Activated CD4-positive, alpha-beta T cell treated with anti-CD3 and anti-CD28 coated beads for 36 hours (primary cell): ENCODE data around the gene ADARB2. TPM values are rescaled to one million over a fixed set of nuclear protein-coding genes. Genes with fewer than 3 reads are reported as not detected.

ENCODE experiments used
- ATAC-seq: fragments of 200-7000 bp; cut with Tn5 transposase; one replicate; pipeline ENCODE4 v1.10.0; 2021; ENCODE audit warnings: mild to moderate bottlenecking, moderate library complexity
- CTCF ChIA-PET: fragments of 350-600 bp; sonication (Branson Sonifier 250); formaldehyde crosslinking; loops from one replicate; lab custom pipeline; 2021; ENCODE audit warnings: antibody characterized with exemption; lab: Charles Lee
- POLR2A ChIA-PET: fragments of 350-600 bp; sonication (Branson Sonifier 250); formaldehyde crosslinking; loops from one replicate; lab custom pipeline; 2021; ENCODE audit warnings: antibody characterized with exemption, inconsistent platforms; lab: Charles Lee
- DNase-seq: peaks from one replicate; pipeline ENCODE4 v3.0.0-alpha.2; 2020
- H3K27ac Mint-ChIP-seq: one replicate; pipeline ENCODE4 v1.8.0; 2021; ENCODE audit warnings: mixed read lengths
- H3K27me3 Mint-ChIP-seq: one replicate; pipeline ENCODE4 v1.8.0; 2021; ENCODE audit warnings: mixed read lengths
- H3K36me3 Mint-ChIP-seq: one replicate; pipeline ENCODE4 v1.8.0; 2021; ENCODE audit warnings: low read depth, mixed read lengths
- H3K4me1 Mint-ChIP-seq: one replicate; pipeline ENCODE4 v1.8.0; 2021; ENCODE audit warnings: mixed read lengths
- H3K4me3 Mint-ChIP-seq: one replicate; pipeline ENCODE4 v1.8.0; 2021; ENCODE audit warnings: mild to moderate bottlenecking, moderate library complexity, mixed read lengths
- H3K9me3 Mint-ChIP-seq: one replicate; pipeline ENCODE4 v1.8.0; 2021; ENCODE audit warnings: low read depth, mixed read lengths
- intact Hi-C, 2 experiments: fragments of 100-400 bp; cut with DNase I in 1 of 2; cut with micrococcal nuclease in 1 of 2; formaldehyde crosslinking; loops; one replicate each; pipeline versions ENCODE4 v1.14.2 to v1.15.1; 2022 to 2024; cut with DNase I, micrococcal nuclease
- total RNA-seq, 2 experiments: library from RNA; stranded (reverse); gene quantifications; one replicate each; pipeline ENCODE4 v1.2.3, GENCODE V29; 2021

Gene ADARB2
- total RNA-seq, 2 experiments from 2014 or later, result not detected

- ATAC-seq (no peak), DNase-seq (no peak)
- H3K4me3 Mint-ChIP-seq, result no peak overlapping the region
- intact Hi-C loops, result no loop called here
- no peaks in the 10 kb centered on the region for H3K9me3 Mint-ChIP-seq
- no peak overlapping the region for H3K27ac Mint-ChIP-seq
- no peaks in the 10 kb centered on the region for H3K4me1 Mint-ChIP-seq
- CTCF ChIA-PET, result interaction anchor here (2.2 kb wide), 1 partner anchor 45 kb away, joined by 6 read pairs; no protein-coding TSS in a partner anchor
- no peaks in the 10 kb centered on the region for H3K27me3 Mint-ChIP-seq
- no peaks in the 10 kb centered on the region for H3K36me3 Mint-ChIP-seq
- POLR2A ChIA-PET, result no interaction called here
Observed at GRCh38 chr10:1155791-1156615, 581.3 kb downstream of the ADARB2 start.

DNA sequence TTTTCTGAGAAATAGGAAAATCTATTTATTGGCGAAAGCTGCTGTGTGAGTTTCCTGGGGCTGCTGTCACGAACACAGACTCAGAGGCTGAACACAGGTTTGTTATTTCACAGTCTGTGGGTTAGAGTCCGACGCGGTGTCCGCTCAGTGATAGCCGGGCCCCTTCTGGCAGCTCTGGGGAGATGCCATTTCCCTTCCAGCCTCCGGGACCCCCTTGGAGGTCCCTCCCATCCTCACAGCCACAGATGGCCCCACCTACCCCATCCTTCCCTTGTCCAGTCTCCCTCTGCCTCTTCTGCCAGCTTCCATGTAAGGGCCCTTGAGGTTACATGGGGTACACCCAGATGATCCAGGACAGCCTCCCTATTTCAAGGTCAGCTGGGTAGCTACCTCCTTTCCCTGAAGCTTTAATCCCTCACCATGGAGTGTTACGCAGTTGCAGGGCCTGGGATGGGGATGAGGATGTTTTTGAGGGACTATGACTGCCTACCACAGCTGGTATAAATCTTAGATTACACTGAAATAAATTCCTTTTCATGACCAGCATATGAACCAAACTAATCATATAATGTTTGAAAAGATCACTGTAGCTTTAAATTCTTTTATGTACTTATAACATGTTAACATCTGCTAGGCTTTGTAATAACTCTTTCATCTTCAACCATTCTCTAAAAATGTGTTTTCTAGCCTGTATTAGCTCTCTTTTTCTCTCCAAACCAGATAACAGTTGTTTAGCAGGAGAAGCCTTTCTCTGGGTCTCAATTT, 582.6 kb downstream of the ADARB2 start:
- Mint-ChIP-seq H3K27ac (no peak overlapping the region), H3K9me3 (no peaks in the 10 kb centered on the region), H3K36me3 (no peaks in the 10 kb centered on the region), H3K27me3 (no peaks in the 10 kb centered on the region), H3K4me1 (peaks cover under 1% of the 10 kb centered on the region), H3K4me3 (no peak overlapping the region)
- ATAC-seq (no peak), DNase-seq (no peak)
- POLR2A ChIA-PET, result no interaction called here
- CTCF ChIA-PET, result interaction anchor here (2.2 kb wide), 1 partner anchor 44 kb away, joined by 6 read pairs; no protein-coding TSS in a partner anchor
- intact Hi-C loops, result no loop called here

- ChIA-PET POLR2A (no interaction called here), CTCF (interaction anchor here (2.2 kb wide), 1 partner anchor 43 kb away, joined by 6 read pairs; no protein-coding TSS in a partner anchor)
- ATAC-seq (no peak), DNase-seq (no peak)
- Mint-ChIP-seq H3K9me3 (no peaks in the 10 kb centered on the region), H3K27me3 (no peaks in the 10 kb centered on the region), H3K27ac (no peak overlapping the region), H3K36me3 (no peaks in the 10 kb centered on the region), H3K4me1 (peaks cover 5% of the 10 kb centered on the region), H3K4me3 (no peak overlapping the region)
- intact Hi-C loops, result no loop called here
Observed at GRCh38 chr10:1153805-1154351, 583.4 kb downstream of the ADARB2 start.

DNA sequence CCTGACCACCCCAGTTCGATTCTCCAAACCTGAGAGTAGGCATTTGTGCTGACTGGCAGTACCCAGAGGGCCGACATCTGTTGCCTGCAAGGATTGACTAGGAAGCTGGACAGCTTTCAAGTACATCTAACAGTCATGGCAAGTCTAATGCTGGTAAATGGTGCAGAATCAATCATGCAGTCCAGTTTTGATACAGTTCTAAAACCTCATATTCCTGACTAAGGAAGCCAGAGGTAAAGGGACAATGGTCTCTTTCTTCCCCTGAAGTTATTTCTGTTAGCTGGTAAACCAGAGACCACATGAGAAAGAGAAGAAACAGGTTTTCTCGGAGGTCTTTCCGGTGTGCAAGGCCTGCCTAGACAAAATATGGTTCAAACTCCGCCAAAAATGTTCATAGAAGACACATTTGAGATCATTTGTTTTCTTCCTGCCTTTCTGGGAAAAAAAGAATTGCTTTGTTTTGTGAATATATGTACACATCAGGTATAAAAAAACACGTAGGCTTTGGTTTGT, 584.0 kb downstream of the ADARB2 start:
- H3K4me1 Mint-ChIP-seq, result peaks cover 5% of the 10 kb centered on the region
- DNase-seq (no peak), ATAC-seq (no peak)
- H3K36me3 Mint-ChIP-seq, result no peaks in the 10 kb centered on the region
- no peak overlapping the region for H3K27ac Mint-ChIP-seq
- no peaks in the 10 kb centered on the region for H3K9me3 Mint-ChIP-seq
- no peaks in the 10 kb centered on the region for H3K27me3 Mint-ChIP-seq
- CTCF ChIA-PET, result interaction anchor here (1.0 kb wide), 1 partner anchor 9 kb away, joined by 3 read pairs; no protein-coding TSS in a partner anchor
- H3K4me3 Mint-ChIP-seq, result no peak overlapping the region
- intact Hi-C loops, result no loop called here
- POLR2A ChIA-PET, result no interaction called here

DNA sequence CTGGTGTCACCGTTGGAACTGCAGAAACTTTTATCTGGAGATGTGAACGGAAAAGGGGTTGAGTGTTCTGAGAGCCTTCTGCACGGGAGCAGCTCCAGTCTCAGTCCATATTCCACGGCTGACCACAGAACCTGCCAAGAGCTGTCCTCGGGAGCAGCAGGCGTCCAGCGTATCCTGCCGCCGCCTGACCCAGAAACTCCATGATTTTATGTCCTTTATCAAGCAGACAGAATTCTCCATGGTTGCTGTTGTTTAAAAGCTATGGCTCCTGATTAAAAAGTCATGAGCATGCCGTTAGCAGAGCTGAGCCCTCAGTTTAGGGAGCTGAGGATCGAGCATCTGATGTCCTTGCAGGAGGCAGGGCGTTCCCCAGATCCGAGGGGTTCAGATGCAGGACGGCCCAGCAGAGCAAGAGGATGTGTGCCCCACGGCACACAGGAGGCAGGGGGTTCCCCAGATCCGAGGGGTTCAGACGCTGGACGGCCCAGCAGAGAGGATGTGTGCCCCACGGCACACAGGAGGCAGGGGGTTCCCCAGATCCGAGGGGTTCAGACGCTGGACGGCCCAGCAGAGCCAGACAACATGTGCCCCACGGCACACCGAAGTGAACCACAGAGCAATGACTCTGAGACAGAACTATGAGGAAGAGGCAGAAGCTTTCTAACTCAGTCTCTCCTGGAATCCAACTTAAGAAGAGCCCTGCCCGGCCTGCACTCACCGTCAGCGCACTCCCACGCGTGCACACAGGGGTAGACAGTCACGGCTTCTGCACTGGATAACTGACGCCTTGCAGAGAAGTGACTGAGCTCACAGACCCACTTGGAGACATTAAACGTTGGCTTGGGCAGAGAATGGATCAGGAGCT, 584.7 kb downstream of the ADARB2 start:
- intact Hi-C loops, result no loop called here
- Mint-ChIP-seq H3K9me3 (no peaks in the 10 kb centered on the region), H3K4me1 (peaks cover 5% of the 10 kb centered on the region), H3K36me3 (no peaks in the 10 kb centered on the region), H3K27ac (no peak overlapping the region), H3K27me3 (no peaks in the 10 kb centered on the region), H3K4me3 (no peak overlapping the region)
- ATAC-seq (no peak), DNase-seq (no peak)
- ChIA-PET POLR2A (no interaction called here), CTCF (interaction anchor here (1.0 kb wide), 1 partner anchor 9 kb away, joined by 3 read pairs; no protein-coding TSS in a partner anchor)

GRCh38 chr10:1151076-1152033, 586.0 kb downstream of the ADARB2 start:
- Mint-ChIP-seq H3K9me3 (peaks cover 3% of the 10 kb centered on the region), H3K27ac (no peak overlapping the region), H3K4me1 (peaks cover 5% of the 10 kb centered on the region), H3K4me3 (no peak overlapping the region), H3K36me3 (no peaks in the 10 kb centered on the region), H3K27me3 (no peaks in the 10 kb centered on the region)
- ChIA-PET POLR2A (no interaction called here), CTCF (no interaction called here)
- DNase-seq (no peak), ATAC-seq (no peak)
- intact Hi-C loops, result no loop called here

DNA sequence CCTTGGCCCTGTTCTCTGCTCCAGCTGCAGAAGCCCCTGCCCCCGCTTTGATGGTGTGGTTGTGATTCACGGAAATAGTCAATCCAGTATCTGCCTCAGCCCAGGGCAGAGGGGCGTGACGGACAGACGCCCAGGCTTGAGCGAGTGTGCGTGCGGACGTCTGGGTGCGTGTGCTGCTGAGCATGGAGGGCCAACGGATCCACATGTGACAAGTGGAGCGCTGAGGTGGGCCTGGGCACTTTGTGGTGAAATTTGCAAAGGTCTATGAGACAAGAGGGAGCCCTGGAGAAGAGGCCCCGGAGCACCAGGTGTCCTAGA, 586.7 kb downstream of the ADARB2 start:
- ChIA-PET POLR2A (no interaction called here), CTCF (no interaction called here)
- ATAC-seq (no peak), DNase-seq (no peak)
- H3K9me3 Mint-ChIP-seq, result peaks cover 5% of the 10 kb centered on the region
- H3K36me3 Mint-ChIP-seq, result no peaks in the 10 kb centered on the region
- H3K27me3 Mint-ChIP-seq, result no peaks in the 10 kb centered on the region
- intact Hi-C loops, result no loop called here
- H3K27ac Mint-ChIP-seq, result no peak overlapping the region
- H3K4me1 Mint-ChIP-seq, result peaks cover 5% of the 10 kb centered on the region
- H3K4me3 Mint-ChIP-seq, result no peak overlapping the region

GRCh38 chr10:1149793-1150637, 587.3 kb downstream of the ADARB2 start:
- ChIA-PET POLR2A (no interaction called here), CTCF (no interaction called here)
- H3K4me1 Mint-ChIP-seq, result peaks cover 5% of the 10 kb centered on the region
- intact Hi-C loops, result no loop called here
- no peaks in the 10 kb centered on the region for H3K27me3 Mint-ChIP-seq
- no peaks in the 10 kb centered on the region for H3K36me3 Mint-ChIP-seq
- H3K4me3 Mint-ChIP-seq, result no peak overlapping the region
- peaks cover 5% of the 10 kb centered on the region for H3K9me3 Mint-ChIP-seq
- H3K27ac Mint-ChIP-seq, result no peak overlapping the region
- no peak for DNase-seq
- no peak for ATAC-seq

DNA sequence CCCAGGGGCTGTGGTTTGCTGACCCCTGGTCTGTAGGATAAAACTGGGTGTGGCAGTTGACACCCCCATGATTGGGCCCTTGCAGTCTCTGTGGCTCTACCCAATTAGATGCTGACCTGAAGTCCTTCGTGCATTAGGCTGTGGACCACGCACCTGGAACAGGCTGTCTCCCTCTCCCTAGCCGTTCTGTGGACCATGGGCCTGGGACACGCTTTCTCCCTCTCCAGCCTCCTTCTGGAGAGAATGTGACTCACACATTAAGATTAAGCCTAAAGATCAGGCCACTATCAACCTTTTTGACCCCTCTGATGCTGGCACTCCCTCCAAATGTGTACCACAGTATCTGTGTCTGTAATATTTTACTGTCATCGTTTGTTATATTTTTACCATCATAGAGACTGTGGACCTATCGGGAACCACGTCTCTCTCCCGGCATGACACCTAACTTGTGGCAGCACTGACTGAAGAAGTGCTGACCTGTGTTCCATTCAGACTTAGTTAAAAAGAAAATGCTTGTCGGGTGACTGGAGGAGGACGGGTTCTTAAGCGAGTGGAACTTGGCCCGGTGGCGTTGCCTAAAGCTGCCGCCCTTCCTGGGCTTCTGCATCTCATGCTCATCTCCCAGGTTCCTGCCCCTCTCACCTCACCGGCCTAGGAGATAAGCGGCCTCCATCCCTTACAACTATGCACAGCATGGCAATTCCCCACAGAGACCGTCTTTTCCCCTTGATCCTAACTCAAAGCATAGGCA, 588.3 kb downstream of the ADARB2 start:
- Mint-ChIP-seq H3K27me3 (peaks cover 4% of the 10 kb centered on the region), H3K9me3 (peaks cover 6% of the 10 kb centered on the region), H3K4me3 (no peak overlapping the region), H3K27ac (no peak overlapping the region), H3K4me1 (peaks cover 5% of the 10 kb centered on the region), H3K36me3 (no peaks in the 10 kb centered on the region)
- intact Hi-C loops, result no loop called here
- ATAC-seq (no peak), DNase-seq (no peak)
- CTCF ChIA-PET, result no interaction called here
- POLR2A ChIA-PET, result no interaction called here
